Peyer's patch (tissue), 4 donors: ENCODE data around the gene TMEM53.

Experiments
- CTCF ChIP-seq, 6 experiments: fragments of 450-650 bp in 4 of 6; fragments of 200-600 bp in 2 of 6; sonication (generic) in 1 of 6; IDR thresholded peaks; one replicate each; pipeline ENCODE4 v1.5.1; 2017 to 2019; ENCODE audit warnings: antibody characterized with exemption in 6 of 6, mild to moderate bottlenecking in 3 of 6, moderate library complexity in 1 of 6
- POLR2A ChIP-seq, 2 donors: fragments of 450-650 bp; IDR thresholded peaks; one replicate each; pipeline ENCODE4 v1.5.1; 2017; ENCODE audit warnings: antibody characterized with exemption in 2 of 2, mild to moderate bottlenecking in 2 of 2, moderate library complexity in 2 of 2

GRCh38 chr1:44663417-44663816 lies 10.9 kb downstream of the TMEM53 start:
- no peak for TF ChIP-seq CTCF (IDR thresholded peaks at IDR 0.05)
- TF ChIP-seq POLR2A (IDR thresholded peaks at IDR 0.05), result no peak
